NCI-H748 (cell line): ENCODE results near the gene EYA2.
"Not testable (repeated sequence)": the region's sequence is repeated elsewhere in the genome, so short reads cannot be mapped to it uniquely, and the experiment has no call there.

ENCODE experiments used
- DNase-seq: peaks from one replicate; lab custom pipeline; 2025; ENCODE audit not compliant: unreplicated experiment; lab: John Stamatoyannopoulos, UW

The EYA2 gene

DNA sequence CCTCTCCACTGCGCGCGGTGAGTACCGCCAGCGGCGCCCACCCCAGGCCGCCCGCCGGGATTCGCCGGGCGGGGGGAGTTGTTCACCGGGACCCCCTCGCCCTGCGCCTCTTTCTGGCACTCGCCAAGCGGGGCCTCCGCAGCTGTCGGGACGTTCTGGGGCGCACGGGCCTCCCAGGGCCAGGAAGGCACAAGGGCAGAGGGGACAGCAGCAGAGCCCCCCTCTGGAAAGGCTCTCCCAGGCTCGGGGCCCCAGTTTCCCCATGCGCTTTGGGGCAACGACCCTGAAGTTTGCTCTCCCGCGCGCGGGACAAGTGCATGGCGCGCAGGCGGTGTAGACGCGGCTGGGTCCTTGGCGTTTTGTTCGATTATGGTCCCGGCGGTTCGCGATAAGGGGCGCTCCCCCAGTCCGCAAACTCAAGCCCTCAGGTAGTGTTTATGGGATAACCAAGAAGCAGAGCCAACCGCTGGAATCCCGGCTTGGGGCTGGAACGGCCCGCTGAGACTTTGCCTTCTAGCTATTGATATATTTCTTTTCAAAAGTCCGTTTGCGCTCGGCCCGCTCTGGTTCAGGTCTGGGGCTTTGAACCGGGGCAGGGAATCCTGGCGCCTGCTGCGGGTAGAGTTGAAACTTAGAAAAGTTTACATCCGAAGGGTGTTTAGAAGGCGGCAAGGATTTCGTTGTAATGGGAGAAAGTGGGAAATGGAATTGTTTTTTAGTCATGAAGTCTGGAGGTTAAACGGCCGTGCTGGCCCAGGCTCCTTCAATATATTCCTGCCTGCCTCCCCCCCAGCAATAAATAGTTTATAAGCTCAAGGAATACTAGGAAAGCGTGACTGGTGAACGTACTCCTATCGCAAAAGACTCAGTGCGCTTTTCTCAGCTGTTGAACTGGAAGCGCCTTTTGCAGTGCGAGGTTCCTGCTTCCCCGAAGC lies 595 bp downstream of the EYA2 start:
- DNase-seq, result peak; percentile 62

DNA sequence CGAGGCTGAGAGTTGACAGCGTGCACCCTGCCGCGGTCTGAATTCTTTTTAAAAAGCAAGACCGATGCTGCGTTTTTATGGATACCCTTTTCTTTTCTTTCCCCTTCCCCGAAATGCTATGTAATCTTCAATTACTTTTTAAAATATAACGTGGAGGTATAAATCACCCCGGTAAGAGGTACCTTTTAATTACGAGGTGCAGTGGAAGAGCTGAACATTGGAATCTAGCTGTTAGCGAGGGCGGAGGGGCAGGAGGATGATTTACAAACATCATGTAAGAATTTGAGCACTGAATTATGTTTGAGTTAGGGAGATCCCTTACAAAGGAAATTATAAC lies 1.2 kb downstream of the EYA2 start:
- no peak for DNase-seq

DNA sequence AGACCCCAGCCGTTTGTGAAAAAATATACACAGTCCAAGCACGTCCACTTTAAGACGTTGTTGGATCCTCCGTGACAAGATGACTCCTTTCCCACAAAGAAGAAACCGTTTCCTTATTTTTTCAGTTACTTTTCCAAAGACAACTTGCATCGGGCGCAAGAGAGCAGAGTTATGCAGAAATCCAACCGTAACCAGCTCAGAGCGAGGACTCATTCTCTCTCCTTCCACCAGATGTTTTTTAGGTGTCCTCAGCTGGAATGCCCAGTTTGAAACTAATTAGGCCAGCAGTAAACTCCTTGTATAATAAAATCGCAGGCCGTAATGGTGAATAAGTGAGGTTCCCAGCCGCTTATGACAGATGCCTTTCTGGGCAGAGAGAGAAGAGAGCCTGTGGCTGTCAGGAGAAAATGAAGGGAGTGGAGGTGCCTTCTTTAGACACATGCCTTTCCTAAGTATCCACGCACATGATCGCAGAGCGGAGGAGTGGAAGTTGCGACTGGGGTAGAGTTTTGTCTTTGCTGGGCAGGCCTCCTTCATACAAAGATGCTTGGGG lies 2.8 kb downstream of the EYA2 start:
- DNase-seq, result peak; percentile 15

DNA sequence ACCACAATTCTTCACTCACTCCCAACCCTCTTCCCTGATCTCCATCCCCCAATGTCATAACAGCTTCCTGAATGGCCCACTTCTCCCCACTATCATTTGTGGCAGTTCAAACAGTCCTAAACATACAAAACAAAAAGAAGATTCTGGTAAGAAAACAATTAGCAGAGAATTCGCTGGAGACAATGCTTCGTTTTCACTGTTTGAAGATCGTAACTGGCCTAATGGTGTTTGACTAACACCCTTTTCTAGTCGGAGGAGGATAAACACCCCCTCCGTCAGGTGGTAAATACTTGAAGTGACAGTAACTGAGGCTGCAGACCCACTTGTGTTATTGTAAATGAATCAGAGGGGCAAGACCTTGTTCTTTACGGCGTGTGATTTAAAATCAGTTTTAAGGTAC lies 3.8 kb downstream of the EYA2 start:
- DNase-seq, result peak; percentile 71

DNA sequence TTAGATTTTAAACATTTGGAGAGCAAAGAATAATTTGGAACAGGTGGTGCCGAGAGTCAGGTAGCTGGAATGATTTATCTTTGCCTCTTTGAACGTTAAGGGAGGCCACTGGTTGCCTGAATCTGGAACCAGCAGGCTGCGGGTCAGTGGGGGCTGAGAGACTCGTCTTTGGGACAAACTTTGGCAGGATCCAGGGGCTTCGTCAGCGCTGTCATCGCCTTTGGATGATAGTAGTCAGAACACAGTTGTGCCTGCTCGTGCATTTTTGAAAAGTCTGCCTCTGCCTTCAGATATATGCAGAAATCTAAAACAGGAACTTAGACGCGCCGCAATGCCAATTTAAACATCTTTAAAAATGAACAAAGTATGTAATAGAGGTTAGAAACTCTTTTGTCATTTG lies 5.0 kb downstream of the EYA2 start:
- no peak for DNase-seq

DNA sequence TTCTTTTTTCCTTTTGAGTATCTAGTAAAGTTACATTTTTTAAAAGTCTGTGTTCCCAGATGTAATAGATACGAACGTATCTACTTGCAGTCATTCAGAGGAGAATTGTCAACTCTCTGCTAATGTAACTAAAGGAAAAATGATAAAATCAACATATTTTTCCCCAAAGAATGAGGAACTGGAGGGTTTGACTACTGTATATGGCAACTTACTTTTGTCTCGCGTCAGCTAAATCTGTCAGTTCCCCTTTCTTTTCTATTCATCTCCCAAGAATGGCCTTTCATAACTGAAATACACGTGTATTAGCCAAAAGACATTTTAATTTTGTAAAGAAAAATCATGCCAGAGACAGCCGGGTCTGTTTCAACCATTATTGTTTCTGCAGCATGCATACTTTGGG lies 5.4 kb downstream of the EYA2 start:
- DNase-seq, result no peak

DNA sequence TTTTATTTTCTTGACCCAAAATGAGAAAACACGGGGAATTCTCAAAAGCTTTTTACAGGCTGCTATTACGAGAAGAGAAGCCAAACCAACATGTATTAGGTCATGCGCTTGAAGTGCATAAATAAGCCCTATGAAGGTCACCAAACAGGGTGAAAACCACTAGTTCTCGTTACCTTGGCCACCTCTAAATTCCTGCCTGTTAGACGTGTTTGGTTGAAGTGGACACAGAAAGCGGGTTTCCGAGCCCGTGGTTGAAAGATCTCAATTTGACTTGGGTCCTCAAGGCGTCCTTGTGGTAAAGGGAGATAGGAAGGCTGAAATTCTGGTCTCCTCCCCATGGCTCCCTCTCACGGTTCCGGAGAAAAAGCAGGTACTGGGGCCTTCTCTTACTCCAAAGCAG lies 6.2 kb downstream of the EYA2 start:
- no peak for DNase-seq

DNA sequence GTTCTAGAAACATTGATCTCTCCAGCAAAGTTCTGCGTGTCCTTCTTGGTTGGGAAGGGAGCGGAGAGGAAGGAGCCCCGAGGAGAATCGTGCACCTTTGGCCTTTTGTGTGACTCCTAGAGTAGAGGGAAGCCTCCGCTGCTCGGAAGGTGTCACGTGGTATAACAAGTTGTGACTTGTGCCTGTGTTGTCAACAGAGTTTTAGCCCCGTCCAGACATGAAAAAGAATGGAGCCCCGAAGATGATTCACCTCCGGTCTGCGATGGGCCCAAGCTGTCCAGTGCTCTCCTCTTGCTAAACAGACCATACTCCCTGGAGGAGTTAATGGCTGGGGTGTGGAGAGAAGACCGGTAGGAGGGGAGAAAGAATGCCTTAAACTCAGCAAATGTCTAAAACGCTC lies 7.0 kb downstream of the EYA2 start:
- no peak for DNase-seq

DNA sequence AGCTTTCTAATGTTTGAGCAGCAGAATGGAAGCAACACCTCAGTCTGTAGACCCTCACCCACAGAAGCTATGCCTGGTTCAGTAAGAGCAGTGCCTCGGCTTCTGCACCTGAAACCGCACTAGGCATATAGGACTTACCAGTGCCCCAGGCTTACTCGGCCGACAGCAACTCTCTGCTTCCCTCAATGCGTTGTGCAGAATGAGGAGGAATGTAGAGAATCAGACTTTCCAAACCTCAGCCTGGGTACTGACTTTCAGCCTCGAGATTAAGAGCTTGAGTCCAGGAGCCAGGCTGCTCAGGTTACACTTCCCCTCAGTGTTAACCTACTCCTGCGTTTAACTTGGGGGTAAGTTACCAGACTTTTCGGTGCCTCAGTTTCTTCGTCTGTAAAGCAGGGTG lies 8.6 kb downstream of the EYA2 start:
- no peak for DNase-seq

DNA sequence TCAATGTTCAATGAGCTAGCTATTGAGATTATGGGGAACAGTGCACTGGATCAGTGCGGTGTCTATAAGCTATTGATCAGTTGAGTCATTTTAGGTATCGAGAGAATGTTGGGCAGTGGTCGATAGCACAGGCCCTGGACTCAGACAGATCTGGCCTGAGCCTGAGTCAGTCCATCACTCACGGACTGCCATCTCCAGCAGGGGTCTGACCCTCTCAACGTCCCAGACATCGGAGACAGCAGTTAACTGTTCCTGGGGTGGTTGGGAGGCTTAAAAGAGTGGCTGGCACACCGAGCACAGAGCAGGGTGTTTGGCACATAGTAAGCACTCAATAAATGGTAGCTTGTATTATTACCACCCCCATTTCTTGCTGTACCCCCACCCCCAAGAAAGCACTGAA lies 9.3 kb downstream of the EYA2 start:
- no peak for DNase-seq

DNA sequence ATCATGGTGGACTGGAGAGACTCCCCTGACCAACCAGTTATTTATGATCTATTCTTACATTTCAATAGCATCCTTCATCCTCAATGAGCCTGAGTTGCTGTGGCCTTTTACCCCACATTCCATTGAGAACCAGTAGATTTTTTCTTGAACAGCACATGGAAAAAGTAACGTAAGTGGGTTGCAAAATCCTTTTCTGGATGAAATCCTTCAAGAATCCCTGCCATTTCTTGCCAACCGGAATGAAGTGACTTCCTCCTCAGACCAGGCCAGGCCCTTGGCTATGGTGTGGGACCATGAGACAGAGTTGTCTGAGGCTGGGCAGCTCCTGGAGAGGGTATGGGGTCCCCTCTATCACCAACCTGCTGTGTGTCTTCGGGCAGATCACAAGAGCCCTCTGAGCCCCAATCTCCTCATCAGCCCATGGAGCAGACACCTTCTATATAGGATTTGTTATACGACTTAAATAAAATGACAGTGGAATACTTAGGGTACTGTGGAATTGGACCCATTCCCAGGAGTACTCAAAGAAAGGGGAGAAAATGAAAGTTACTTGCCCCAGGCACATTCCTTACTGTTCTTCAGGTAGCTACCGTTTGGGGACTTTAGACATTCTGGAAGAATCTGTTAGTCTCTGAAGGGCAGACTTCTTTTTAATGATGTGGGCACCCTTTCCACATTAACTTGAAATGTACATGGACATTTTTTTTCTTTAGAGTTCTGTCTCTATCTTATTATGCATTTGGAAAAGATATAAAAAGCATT lies 10.9 kb downstream of the EYA2 start:
- DNase-seq, result no peak

DNA sequence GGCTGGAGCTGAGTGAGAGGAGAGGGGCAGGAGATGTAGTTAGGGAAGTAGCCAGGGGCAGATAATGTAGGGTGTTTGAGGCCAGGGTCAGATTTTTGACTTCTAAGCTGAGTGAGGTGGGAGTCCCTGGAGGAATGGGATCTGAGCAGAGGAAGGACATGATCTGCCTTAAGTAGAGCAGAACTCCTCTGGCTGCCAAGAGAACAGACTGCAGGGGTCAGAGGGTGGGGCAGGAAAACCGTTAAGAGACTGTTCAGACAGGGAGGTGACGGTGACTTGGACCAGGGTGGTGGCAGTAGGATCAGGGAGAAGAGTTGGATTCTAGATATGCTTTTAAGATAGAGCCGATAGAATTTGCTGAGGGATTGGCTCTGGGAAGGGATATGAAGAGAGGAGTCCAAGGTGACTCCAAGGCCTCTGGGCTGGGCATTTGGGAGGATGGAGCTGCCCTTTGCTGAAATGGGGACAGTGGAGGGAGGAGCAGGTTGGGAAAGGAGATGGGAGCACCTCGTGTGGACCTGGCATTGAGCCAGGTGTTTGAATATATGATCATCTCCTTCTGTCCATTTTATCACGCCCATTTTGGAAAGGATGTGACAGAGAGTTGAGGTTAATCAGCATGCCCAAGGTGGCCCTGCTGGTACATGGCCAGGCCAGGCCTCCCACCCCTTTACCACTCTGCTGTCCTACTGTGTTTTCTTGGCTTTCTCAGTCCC lies 18.8 kb downstream of the EYA2 start:
- DNase-seq, result no peak

DNA sequence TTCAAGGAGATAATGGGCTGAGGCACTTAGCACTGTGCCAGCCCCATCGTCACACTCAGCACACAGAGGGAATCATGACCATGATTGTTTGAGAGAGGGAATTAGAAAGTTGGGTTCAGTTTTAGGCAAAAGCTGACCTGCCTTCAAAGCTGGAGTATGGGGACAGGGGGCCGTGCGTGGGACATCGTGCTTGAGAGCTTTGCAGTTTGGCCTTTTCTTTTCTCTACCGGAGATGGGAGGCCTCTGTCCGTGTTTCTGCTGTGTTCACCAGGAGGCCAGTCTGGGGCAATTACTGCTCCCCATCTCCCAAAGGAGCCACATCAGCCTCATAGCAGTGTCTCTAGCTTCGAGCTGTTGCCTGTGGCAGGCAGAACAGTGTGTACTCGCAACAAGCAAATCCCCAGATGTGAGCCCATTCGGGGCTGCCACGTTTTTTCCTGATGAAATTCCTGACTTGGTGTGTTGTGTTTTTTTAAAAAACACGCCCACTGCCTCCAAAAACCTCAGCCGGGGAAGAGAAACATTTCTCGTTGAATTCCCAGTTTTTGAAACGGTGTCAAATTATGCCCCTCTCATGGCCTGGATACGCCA lies 20.2 kb downstream of the EYA2 start:
- DNase-seq, result no peak

DNA sequence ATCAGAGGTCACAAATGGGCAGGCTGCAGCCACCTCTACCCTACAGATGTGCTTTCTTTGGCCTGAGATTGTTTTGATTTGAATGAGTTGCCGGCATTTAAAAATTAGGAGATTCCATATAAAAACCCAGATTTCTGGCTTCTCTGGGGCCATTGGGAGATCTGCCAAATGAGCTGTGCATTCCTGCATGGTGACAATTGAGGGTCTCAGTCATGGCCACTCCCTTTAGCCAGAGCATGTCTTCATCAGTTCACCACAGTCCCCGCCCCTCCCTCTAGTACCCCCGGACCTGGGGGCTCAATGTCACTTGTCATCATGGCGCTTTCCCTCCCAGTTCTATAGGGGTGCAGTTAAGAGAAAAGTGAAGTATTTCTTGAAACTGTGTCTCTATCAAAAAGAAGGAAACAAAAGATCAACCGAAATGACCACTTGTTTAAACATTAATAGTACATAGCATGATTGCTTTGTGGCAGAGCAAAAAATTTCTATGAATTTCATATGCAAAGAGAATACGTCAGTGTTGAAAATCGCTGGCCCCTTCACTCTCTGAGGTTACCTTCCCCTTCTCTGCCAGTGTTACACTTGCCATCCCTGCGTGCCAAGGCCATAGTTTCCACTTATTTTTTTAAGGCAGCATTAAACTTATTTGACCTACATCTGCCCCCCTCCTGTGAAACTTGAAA lies 21.1 kb downstream of the EYA2 start:
- DNase-seq, result no peak

DNA sequence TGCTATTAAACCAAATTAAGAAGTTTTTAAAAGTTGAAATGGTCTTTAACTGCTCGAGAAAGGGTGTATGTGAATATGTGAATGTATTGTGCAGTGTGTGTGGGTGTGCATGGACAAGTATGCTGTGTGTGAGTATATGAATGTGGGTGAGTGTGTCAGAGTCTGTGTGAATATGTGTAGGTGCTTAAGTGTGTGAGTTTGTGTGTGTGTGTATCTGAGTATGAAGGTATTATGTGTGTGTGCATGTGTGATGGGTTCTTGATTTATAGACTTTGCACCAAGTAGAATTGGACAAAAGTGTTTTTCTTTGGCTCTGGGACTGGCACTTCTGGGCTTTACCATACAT lies 21.6 kb downstream of the EYA2 start:
- DNase-seq, result no peak

DNA sequence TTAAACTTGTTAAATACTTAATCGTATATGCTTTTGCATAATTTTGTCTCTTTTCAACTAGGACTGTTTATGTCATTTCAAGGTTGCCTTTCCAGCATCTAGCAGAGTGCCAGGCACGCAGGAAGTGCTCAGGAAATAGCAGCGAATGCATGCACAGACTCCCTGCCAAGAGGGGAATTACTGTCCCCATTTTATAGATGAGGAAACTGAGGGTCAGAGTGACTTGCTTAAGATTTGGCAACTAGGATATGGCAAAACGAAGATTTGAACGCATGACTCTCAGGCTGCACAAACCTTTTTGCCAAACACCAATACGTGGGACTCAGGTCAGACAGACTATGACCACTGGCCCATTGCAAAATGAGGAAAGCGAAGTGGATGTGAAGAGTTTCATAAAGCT lies 22.5 kb downstream of the EYA2 start:
- no peak for DNase-seq

DNA sequence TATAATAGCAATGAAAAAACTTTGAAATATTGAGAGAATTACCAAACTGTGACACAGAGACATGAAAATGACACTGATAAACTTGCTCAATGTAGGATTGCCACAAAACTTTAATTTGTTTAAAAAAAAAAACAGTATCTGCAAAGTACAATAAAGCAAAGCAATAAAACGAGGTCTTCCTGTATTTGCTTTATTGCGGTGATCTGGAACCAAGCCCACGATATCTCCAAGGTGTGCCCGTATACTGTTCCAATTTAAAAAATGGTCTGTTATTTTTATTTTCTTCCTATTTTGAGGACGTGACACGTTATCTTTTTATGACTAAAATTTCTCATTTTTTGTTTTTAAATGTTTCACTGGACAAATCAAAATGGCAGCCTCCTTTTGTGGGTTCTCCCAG lies 25.5 kb downstream of the EYA2 start:
- DNase-seq, result no peak

DNA sequence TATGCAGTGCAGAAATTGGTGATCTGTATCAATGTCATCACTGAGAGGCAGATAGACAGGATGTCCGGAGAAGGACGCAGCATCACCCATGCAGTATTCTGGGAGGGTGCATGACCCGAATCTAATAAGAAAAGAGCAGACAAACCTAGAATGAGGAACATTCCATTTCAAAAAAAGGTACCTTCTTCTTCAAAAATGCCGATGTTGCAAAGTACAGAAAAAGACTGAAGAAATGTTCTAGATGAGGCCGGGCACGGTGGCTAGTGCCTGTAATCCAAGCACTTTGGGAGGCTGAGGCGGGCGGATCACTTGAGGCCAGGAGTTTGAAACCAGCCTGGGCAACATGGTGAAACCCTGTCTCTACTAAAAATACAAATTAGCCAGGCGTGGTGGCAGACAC lies 28.2 kb downstream of the EYA2 start:
- DNase-seq, result not testable (repeated sequence)

DNA sequence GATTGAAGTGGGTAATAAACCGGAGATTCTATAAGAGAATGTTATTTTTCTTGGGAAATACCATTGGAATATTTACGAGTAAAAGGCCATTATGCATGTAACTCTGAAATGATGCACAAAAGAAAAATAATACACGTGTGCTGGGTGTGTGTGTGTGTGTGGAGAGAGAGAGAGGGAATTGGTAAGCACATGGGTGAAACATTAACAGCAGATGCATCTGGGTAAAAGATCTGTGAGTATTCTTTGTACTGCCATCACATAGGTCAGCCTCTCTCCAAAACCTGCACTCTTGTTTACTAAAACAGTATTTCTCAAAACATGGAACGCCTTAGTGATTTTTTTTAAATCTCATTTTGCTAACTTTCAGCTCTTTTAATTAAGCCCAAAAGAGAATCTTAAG lies 28.9 kb downstream of the EYA2 start:
- no peak for DNase-seq

DNA sequence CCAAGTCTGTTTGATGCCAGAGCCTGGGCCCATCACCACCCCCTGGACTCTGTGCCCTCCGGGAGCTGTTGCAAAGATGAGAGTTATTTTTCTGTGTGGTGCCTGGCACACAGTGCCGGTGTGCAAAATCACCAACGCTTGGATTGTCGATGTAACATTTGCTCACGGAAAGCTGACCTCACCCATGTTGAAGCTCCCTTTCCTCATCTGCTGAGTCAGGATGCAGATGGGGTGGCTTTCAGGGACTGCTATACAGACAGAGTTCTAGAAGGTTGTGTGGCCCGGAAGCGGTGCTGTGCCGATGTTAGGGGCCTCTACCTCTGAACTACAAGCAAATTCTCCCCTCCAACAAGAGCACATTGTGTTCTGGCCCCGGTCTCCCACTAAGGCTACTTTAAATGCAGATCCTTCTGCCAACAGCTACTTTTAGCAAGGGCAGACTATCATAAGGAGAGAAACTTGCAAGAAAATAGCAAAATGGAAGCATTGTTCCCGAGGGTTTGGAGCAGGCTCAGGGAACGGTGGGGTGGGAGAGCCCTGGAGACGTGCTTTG lies 34.0 kb downstream of the EYA2 start:
- no peak for DNase-seq
